Measurements from ENCODE around the gene CST8.

DNA sequence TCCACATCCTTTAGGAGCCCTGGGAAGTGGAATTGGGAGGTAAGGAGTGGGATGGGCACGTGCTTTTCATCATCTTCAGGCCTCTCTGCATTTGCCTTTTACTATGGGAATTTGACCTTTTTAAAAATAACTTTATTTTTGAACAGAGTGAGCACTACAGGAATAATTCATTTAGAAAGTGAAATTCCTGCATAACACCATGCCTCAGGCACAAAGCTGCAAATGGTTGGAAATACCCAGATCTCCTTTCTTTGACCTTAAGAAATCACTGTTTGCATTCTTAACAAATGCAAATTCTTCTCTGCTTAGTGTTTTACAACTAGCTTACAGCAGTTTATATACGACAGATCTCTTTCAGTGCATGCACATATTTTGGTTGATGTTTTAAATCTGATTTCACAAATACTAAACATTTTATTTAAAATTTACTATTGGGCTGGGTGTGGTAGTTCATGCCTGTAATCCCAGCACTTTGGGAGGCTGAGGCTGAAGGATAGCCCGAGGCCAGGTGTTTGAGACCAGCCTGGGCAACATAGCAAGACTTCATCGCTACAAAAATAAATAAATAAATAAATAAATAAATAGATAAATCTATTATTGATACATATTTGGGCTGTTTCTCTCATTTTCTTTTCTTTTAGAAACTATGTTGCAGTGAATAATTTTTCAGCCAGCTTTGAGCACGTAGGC is 24.5 kb downstream of the CST8 start:
- TF ChIP-seq, protein P1, sequence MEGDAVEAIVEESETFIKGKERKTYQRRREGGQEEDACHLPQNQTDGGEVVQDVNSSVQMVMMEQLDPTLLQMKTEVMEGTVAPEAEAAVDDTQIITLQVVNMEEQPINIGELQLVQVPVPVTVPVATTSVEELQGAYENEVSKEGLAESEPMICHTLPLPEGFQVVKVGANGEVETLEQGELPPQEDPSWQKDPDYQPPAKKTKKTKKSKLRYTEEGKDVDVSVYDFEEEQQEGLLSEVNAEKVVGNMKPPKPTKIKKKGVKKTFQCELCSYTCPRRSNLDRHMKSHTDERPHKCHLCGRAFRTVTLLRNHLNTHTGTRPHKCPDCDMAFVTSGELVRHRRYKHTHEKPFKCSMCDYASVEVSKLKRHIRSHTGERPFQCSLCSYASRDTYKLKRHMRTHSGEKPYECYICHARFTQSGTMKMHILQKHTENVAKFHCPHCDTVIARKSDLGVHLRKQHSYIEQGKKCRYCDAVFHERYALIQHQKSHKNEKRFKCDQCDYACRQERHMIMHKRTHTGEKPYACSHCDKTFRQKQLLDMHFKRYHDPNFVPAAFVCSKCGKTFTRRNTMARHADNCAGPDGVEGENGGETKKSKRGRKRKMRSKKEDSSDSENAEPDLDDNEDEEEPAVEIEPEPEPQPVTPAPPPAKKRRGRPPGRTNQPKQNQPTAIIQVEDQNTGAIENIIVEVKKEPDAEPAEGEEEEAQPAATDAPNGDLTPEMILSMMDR (IDR thresholded peaks at IDR 0.05) = no peak
- TF ChIP-seq EP300 (IDR thresholded peaks at IDR 0.05) = no peak
